Measurements from ENCODE around the gene CORO1C. TPM values are rescaled to one million over a fixed set of nuclear protein-coding genes. Genes with fewer than 3 reads are reported as not detected.
"Not testable (repeated sequence)": the region's sequence is repeated elsewhere in the genome, so short reads cannot be mapped to it uniquely, and the experiment has no call there.

The CORO1C gene
- total and polyA plus RNA-seq, 9 of the 15 experiments (the other 6 are each of a cell fraction or from before 2014, with no cell fraction given), result 55.2 to 280 (median 150) TPM

DNA sequence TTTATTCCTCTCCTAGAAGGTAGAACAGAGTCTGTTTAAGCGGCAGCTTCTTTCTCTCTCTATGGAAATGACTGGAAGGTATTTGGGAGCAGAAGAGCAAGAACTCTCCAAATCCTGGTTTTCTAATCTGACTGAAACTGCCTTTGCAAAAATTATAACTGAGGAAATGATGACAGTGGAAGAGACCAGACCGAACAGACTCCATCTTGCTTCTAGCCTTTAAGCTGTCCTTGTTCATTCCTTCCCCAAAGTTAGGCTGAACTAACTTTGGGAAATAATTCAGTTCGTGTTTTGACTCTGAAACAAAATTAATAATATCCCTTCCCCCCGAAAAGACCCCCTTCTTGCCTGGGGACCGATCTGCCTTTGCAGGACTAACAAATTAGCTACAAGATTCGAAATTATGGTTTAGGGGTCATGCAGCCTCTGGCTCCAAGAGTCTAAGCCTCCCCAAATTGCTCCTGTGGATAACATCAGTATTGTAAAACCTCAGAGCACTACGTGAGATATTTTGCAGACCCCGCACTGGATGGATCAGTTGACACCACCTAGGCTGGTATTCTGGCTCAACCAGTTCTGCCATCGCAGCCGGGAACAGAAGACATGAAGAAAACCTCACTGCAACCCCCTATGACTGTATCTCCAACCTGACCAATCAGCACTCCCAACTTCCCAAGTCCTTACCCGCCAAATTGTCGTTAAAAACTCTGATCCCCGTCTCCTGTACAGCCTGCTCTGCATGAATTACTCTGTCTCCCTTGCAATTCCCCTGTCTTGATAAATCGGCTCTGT is 111.8 kb downstream of the CORO1C start (continued):
- TF ChIP-seq ZNF407 (IDR thresholded peaks at IDR 0.05; ENCODE audit: low read depth) (no peak), PTTG1 (tag; IDR thresholded peaks at IDR 0.05; ENCODE audit: low read depth) (peak; percentile 84), SMAD4 (CRISPR knock-in tag; conservative IDR thresholded peaks at IDR 0.05) (peak; percentile 86), TCFL5 (CRISPR knock-in tag; conservative IDR thresholded peaks at IDR 0.05) (0 out of 2 replicates have a peak, but pooled peaks have one; percentile 52), CXXC5 (CRISPR knock-in tag; IDR thresholded peaks at IDR 0.05) (peak; percentile 56), CEBPB (tag; IDR thresholded peaks at IDR 0.05) (no peak), KLF6 (CRISPR knock-in tag; IDR thresholded peaks at IDR 0.05; ENCODE audit: borderline replicate concordance) (peak; percentile 81; the same call in 1 of the 2 replicates), ZNF707 (CRISPR knock-in tag; conservative IDR thresholded peaks at IDR 0.05) (0 out of 2 replicates have a peak, but pooled peaks have one; percentile 52), ZNF395 (CRISPR knock-in tag; IDR thresholded peaks at IDR 0.05) (no peak)

- not testable (repeated sequence) for ATAC-seq; H3K4me3 ChIP-seq; H3K9me3 ChIP-seq (replicated peaks; ENCODE audit: control insufficient read depth, insufficient read depth, low read depth, low read length); H3K27ac ChIP-seq (ENCODE audit: extremely low read depth, low read depth, low read length); H3K27me3 ChIP-seq (ENCODE audit: control insufficient read depth in 2 of 2, insufficient read depth in 2 of 2, low read length in 2 of 2); BruUV-seq (replicated peaks); H4K20me1 ChIP-seq (replicated peaks; ENCODE audit: control insufficient read depth, insufficient read depth, low read length); H3K79me2 ChIP-seq (ENCODE audit: control insufficient read depth, insufficient read depth, low read length); H3K4me2 ChIP-seq (ENCODE audit: insufficient read depth, low read length); H3K36me3 ChIP-seq (ENCODE audit: control insufficient read depth, insufficient read depth, low read length); H3K9ac ChIP-seq (ENCODE audit: insufficient read depth in 1 of 2, low read depth in 2 of 2, low read length in 2 of 2); H3K9me1 ChIP-seq (ENCODE audit: control insufficient read depth, insufficient read depth, low read length); DNase-seq (ENCODE audit: extremely low read depth in 1 of 4, low spot score in 3 of 4); FAIRE-seq
- CTCF ChIA-PET (ENCODE audit: low intra/inter-chr PET ratio), result interaction anchor here (2.9 kb wide), 1 partner anchor 55 kb away, joined by 30 read pairs; the partner anchor contains the start of gene ISCU
- intact Hi-C loops (cut with micrococcal nuclease) (loop anchor here (1.0 kb wide), 3 partner anchors 22 to 100 kb away; no protein-coding TSS in a partner anchor), in situ Hi-C loops (cut with MboI) (loop anchor here (5.0 kb wide), 1 partner anchor 52 kb away; no protein-coding TSS in a partner anchor)
- POLR2A ChIA-PET, result interaction anchor here (0.5 to 2.1 kb wide), 4 partner anchors 10 to 107 kb away, joined by 3 to 16 read pairs (median 3); no protein-coding TSS in a partner anchor
- H3K4me1 ChIP-seq (replicated peaks in 1 of 2; ENCODE audit: control insufficient read depth in 2 of 2, insufficient read depth in 2 of 2, low read length in 2 of 2), result peaks cover 16 to 24% of the 10 kb centered on the region in 2 experiments; a peak in 3 of 5 replicates
- peak overlapping the region; percentile 43; the same call in 1 of the 2 replicates for H2AFZ ChIP-seq (ENCODE audit: low read depth, low read length)
- 92% methylated on average over 4 of the region's 4 CpGs for WGBS (ENCODE audit: insufficient coverage, low coverage, missing lambda C conversion rate)
These were observed 112.4 kb downstream of the CORO1C start for GRCh38 chr12:108618953-108619274.
